ENCODE measurements around the gene CACNB2.

DNA sequence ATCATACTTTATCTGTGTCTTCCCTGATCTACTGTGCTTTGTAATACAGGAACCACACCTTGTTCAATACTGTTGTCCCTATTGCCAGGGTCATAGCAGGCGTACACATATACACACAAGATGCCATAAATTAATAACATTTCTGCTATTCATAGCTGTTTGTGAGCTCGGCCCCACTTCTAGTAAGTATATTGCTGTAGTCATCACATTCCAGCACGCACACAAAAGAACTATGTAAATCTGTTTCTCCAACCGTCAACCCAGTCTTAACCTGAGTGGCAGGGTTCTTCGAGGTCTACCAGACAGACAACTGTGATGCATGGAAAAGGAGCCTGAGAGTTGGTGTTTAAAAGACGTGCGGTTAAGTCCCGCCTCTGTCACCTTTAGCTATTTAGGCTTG lies 5.7 kb upstream of the CACNB2 start:
- TF ChIP-seq, protein P1, sequence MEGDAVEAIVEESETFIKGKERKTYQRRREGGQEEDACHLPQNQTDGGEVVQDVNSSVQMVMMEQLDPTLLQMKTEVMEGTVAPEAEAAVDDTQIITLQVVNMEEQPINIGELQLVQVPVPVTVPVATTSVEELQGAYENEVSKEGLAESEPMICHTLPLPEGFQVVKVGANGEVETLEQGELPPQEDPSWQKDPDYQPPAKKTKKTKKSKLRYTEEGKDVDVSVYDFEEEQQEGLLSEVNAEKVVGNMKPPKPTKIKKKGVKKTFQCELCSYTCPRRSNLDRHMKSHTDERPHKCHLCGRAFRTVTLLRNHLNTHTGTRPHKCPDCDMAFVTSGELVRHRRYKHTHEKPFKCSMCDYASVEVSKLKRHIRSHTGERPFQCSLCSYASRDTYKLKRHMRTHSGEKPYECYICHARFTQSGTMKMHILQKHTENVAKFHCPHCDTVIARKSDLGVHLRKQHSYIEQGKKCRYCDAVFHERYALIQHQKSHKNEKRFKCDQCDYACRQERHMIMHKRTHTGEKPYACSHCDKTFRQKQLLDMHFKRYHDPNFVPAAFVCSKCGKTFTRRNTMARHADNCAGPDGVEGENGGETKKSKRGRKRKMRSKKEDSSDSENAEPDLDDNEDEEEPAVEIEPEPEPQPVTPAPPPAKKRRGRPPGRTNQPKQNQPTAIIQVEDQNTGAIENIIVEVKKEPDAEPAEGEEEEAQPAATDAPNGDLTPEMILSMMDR (IDR thresholded peaks at IDR 0.05): no peak
- no peak for TF ChIP-seq POLR2A (IDR thresholded peaks at IDR 0.05)

All from adrenal gland (tissue), 5 donors.